ENCODE results near the gene PLEKHA3. TPM values are rescaled to one million over a fixed set of nuclear protein-coding genes. Genes with fewer than 3 reads are reported as not detected.

The PLEKHA3 gene
- total RNA-seq, 4 donors from 2014 or later: 9.4 to 13.2 (median 11.2) TPM

GRCh38 chr2:178478439-178479274 is 1.6 kb upstream of the PLEKHA3 start, which contains the start of gene FKBP7:
Gene FKBP7 (minus strand): TSS chr2:178478600. CDS start chr2:178478499, 101 bp downstream.
- no peak for TF ChIP-seq CTCF (IDR thresholded peaks at IDR 0.05)
- ATAC-seq (ENCODE audit: low FRiP score) (peak; percentile 79), DNase-seq (ENCODE audit: low spot score) (peak; percentile 66)

GRCh38 chr2:178479275-178479616 is 1.0 kb upstream of the PLEKHA3 start:
- ATAC-seq (ENCODE audit: low FRiP score) (no peak), DNase-seq (ENCODE audit: low spot score) (no peak)
- TF ChIP-seq CTCF (IDR thresholded peaks at IDR 0.05): no peak

GRCh38 chr2:178479758-178480226 is 465 bp upstream of the PLEKHA3 start:
- ATAC-seq (ENCODE audit: low FRiP score) (no peak), DNase-seq (ENCODE audit: low spot score) (peak; percentile 88)
- TF ChIP-seq CTCF (IDR thresholded peaks at IDR 0.05): no peak

- ATAC-seq (ENCODE audit: low FRiP score) (no peak), DNase-seq (ENCODE audit: low spot score) (no peak)
- no peak for TF ChIP-seq CTCF (IDR thresholded peaks at IDR 0.05)
Measured at GRCh38 chr2:178482437-178482836, 2.2 kb downstream of the PLEKHA3 start.

- no peak for TF ChIP-seq CTCF (IDR thresholded peaks at IDR 0.05)
- DNase-seq (ENCODE audit: low spot score): no peak
- no peak for ATAC-seq (ENCODE audit: low FRiP score)
Measured at GRCh38 chr2:178484245-178485041, 4.2 kb downstream of the PLEKHA3 start.

GRCh38 chr2:178485356-178485755 is 5.1 kb downstream of the PLEKHA3 start:
- DNase-seq (ENCODE audit: low spot score) (no peak), ATAC-seq (ENCODE audit: low FRiP score) (no peak)
- no peak for TF ChIP-seq CTCF (IDR thresholded peaks at IDR 0.05)
